ENCODE measurements around the gene IL4R.
"Not testable (repeated sequence)": the region's sequence is repeated elsewhere in the genome, so short reads cannot be mapped to it uniquely, and the experiment has no call there.

IL4R gene

DNA sequence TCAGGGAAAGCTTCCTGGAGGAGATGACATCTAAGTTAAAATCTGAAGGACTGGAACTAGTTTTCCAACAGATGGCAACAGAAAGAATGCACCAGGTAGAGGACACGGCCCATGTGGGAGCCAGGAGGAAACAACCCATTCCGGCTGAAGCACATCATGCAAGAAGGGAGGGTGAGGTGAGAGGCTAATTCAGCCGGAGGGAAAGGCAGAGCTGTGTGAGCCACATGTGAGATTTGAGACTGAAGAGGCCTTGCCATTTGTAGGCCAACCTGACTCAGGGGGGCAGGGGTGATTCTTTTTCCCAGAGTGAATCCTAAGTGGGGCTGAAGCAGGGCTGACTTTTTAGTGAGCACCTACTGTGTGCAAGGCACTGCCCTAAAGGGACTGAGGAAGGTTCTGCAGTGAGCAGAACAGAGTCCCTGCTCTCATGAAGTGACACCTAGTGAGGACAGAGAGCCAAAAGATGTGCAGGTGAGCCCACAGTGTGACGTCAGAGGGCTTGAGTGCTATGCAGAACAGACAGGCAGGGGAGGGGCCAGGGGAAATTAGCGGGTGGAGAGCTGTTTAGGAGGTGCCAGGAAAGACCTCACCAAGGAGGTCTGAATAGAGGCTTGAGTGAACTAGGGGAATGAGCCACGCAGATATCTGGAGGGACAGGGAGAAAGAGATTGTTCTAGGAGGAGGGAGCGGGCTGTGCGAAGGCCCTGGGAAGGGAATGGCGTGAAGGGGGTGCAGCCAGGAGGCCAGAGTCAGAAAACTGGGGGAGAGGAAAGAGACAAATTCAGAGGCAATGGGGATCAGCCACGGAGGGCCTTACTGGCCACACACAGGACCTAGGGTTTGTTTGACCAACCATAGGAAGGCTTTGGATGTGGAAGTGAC is 68.4 kb downstream of the IL4R start:
- DNase-seq (ENCODE audit: low spot score): no peak

- no peak for DNase-seq (ENCODE audit: low spot score)
Measured at GRCh38 chr16:27383556-27384243, 69.9 kb downstream of the IL4R start.

DNA sequence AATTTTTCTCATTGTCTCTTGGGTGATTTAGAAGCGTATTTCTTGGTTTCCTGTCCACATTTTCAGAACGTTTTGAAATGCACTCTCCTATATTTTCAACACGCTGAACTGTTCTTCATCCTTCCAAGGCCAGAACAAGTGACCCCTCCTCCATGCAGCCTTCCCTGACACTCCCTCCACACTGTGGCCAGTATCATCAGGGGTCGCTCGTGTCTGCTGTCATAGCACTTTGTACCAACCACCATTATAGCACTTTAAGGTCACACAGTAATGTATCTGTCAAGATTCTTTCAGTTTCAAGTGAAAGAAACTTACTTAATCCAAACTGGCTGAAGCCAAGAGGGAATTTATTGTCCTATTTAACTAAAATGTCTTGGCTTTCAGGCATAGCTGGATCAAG is 70.7 kb downstream of the IL4R start:
- DNase-seq (ENCODE audit: low spot score): no peak

GRCh38 chr16:27385398-27385797 is 71.6 kb downstream of the IL4R start:
- no peak for DNase-seq (ENCODE audit: low spot score)

GRCh38 chr16:27386674-27387073 is 72.9 kb downstream of the IL4R start:
- DNase-seq (ENCODE audit: low spot score): no peak

DNA sequence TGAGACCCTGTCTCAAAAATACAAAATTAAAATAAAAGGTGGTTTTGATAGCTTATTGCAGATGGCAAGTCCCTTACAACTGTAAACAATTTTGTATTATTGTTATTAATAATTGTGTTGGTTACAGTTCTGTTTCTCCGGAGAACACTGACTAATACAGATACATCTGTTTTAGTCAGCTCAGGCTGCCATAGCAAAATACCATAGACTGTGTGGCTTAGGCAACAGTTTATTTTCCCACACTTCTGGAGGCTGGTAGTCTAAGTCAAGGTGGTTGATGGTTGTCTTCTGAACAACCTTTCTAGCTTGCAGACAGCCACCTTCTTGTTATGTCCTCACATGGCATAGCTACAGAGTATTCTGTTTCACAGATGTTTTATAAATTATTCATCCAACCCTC is 74.0 kb downstream of the IL4R start:
- DNase-seq (ENCODE audit: low spot score): no peak

DNA sequence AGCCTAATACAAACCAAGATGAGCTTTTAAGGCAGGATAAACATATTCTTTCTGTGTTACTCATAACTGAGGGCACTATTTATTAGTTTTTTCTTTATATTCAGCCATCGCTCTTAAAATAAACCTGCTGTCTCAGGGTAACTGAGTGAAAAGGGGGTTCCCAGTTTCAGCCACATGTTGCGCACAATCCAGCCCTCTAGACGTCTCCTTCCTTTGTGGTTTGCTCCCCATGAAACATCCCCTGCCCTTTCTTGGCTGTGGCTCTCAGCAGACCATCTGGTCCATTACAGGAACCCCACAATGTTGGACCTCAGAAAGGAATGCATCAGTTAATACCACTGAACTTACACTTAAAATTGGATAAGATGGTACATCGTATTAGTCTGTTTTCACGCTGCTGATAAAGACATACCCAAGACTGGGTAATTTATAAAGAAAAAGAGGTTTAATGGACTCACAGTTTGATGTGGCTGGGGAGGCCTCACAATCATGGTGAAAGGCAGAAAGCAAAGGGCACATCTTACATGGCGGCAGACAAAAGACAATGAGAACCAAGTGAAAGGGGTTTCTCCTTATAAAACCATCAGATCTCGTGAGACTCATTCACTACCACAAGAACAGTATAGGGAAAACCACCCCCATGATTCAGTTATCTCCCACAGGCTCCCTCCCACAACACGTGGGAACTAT is 75.6 kb downstream of the IL4R start:
- DNase-seq (ENCODE audit: low spot score): no peak

GRCh38 chr16:27390151-27390550 is 76.4 kb downstream of the IL4R start:
- DNase-seq (ENCODE audit: low spot score): no peak

DNA sequence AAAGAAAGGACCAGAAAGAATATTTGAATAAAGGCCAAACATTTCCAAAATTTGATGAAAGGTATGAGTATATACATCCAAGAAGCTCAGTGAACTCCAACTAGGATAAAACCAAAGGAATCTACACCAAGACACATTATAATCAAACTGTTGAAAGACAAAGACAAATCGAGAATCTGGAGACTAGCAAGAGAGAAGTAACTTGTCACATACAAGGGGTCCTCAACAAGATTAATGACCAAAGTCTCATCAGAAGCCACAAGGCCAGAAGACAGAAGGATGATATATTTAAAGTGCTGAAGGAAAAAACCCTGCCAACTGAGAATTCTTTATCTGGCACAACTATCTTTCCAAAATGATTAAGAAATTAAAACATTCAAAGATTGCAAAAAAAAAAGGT is 78.9 kb downstream of the IL4R start:
- DNase-seq (ENCODE audit: low spot score): no peak

GRCh38 chr16:27394516-27394915 is 80.7 kb downstream of the IL4R start:
- DNase-seq (ENCODE audit: low spot score): no peak

DNA sequence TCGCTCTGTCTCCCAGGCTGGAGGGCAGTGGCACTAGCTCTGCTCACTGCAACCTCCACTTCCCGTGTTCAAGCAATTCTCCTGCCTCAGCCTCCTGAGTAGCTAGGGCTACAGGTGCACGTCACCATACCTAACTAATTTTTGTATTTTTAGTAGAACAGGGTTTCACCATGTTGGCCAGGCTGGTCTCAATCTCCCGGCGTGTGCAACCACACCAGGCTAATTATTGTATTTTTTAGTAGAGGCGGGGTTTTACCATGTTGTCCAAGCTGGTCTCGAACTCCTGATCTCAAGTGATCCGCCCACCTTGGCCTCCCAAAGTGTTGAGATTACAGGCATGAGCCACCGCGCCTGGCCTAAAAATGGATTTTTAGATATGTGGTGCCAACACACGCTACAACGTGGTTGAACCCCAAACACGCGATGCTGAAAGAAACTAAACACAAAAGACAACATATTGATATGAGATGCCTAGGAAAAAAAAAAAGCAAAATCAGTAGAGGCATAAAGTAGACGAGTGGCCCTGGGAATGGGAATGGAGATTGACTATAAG is 84.6 kb downstream of the IL4R start:
- not testable (repeated sequence) for DNase-seq (ENCODE audit: low spot score)

GRCh38 chr16:27398894-27399853 is 85.4 kb downstream of the IL4R start:
- DNase-seq (ENCODE audit: low spot score): no peak

DNA sequence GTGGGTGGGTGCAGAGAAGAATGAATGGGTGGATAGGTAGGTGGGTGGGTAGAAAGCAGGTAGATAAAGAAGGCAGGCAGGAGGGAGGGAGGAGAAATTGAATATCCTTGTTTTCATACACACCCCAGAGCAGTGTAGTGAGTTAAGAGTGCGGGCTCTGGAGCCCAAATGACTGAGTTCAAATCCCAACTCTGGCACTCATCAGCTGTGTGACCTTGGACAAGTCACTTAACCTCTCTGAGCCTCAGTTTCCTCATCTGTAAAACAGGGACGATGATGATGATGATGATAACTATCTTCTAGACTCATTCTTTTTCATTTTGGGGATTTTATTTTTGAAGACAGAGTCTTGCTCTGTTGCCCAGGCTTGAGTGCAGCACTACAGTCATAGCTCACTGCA is 86.2 kb downstream of the IL4R start:
- no peak for DNase-seq (ENCODE audit: low spot score)

DNA sequence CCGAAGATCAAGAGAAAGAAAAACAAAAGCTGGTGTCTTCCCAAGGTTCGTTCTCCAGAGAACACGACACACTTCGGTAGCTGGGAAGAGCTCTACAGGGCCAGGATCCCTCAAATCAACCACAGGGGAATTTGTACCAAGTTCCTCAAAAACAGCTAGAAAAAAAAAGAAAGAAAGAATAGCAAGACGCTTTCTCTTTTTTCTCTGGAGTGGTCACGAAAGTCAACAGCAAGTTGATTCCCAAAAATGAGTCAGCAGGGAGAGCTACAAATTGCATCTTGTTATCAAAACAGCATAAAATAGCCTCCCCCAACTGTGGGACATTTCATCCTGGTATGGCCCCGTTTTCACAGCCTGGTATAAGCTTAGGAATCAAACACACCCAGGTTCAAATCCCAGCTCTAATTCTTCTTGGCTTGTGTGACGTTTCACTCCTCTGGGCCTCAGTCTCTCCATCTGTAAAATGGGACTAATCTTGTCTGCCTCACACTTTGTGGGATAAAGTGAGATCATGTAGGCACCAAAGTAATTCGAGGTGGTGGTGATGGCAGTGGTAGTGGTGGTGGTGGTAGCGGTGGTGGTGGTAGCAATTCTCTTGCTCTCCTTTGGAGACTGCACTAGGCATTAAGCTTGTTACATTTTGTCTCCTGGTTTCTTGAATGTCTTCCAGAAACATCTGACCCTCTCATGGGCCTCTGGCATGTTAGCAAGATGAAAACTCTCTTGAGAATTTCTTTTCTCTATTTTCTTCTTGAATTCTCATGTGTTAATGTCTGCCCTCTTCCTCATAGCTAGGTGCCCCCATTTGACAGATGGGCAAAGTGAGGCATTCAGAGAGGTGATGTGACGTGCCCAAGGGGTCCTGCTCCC is 87.2 kb downstream of the IL4R start:
- no peak for DNase-seq (ENCODE audit: low spot score)

GRCh38 chr16:27401768-27402568 is 88.2 kb downstream of the IL4R start, which contains the start of gene IL21R:
IL21R (plus strand) TSS chr16:27402174; CDS start chr16:27430072, 27,898 bp downstream.
- no peak for DNase-seq (ENCODE audit: low spot score)

- no peak for DNase-seq (ENCODE audit: low spot score)
Measured at GRCh38 chr16:27402569-27402963, 88.8 kb downstream of the IL4R start.

- DNase-seq (ENCODE audit: low spot score): no peak
Measured at GRCh38 chr16:27402964-27403600, 89.3 kb downstream of the IL4R start.

GRCh38 chr16:27403601-27403992 is 89.8 kb downstream of the IL4R start:
- no peak for DNase-seq (ENCODE audit: low spot score)
